Measurements from ENCODE around the gene MIGA2.

- TF ChIP-seq, protein P1, sequence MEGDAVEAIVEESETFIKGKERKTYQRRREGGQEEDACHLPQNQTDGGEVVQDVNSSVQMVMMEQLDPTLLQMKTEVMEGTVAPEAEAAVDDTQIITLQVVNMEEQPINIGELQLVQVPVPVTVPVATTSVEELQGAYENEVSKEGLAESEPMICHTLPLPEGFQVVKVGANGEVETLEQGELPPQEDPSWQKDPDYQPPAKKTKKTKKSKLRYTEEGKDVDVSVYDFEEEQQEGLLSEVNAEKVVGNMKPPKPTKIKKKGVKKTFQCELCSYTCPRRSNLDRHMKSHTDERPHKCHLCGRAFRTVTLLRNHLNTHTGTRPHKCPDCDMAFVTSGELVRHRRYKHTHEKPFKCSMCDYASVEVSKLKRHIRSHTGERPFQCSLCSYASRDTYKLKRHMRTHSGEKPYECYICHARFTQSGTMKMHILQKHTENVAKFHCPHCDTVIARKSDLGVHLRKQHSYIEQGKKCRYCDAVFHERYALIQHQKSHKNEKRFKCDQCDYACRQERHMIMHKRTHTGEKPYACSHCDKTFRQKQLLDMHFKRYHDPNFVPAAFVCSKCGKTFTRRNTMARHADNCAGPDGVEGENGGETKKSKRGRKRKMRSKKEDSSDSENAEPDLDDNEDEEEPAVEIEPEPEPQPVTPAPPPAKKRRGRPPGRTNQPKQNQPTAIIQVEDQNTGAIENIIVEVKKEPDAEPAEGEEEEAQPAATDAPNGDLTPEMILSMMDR (IDR thresholded peaks at IDR 0.05) = no peak
- no peak for TF ChIP-seq POLR2A (IDR thresholded peaks at IDR 0.05)
Observed at GRCh38 chr9:129077236-129077635, 40.8 kb downstream of the MIGA2 start.

Data from esophagus squamous epithelium (tissue), 4 donors.